Measurements from ENCODE around the gene MT1B. TPM values are rescaled to one million over a fixed set of nuclear protein-coding genes. Genes with fewer than 3 reads are reported as not detected.
A peak's percentile ranks its signal among the peaks of the same experiment; 100 is the strongest.

MT1B gene
- total RNA-seq, 2 donors from 2014 or later = not detected

GRCh38 chr16:56607109-56607618 is 44.5 kb upstream of the MT1B start:
- H3K27me3 ChIP-seq (ENCODE audit: control insufficient read depth, insufficient read depth, low read length, poor library complexity, severe bottlenecking) = peaks cover 52% of the 10 kb centered on the region
- Mint-ChIP-seq H3K4me1 (peaks cover 18% of the 10 kb centered on the region), H3K27me3 (ENCODE audit: insufficient read depth) (peaks cover 62% of the 10 kb centered on the region), H3K27ac (no peak overlapping the region), H3K4me3 (no peak overlapping the region), H3K9me3 (no peaks in the 10 kb centered on the region), H3K36me3 (ENCODE audit: low read depth) (no peaks in the 10 kb centered on the region)
- no peak overlapping the region for H3K9ac ChIP-seq (ENCODE audit: extremely low read depth, low read length, poor library complexity, severe bottlenecking)
- H3K4me1 ChIP-seq (ENCODE audit: control insufficient read depth, insufficient read depth, low read length) = no peaks in the 10 kb centered on the region
- H3K27ac ChIP-seq (ENCODE audit: low read depth, low read length) = no peak overlapping the region
- no peak overlapping the region for H3K4me3 ChIP-seq (ENCODE audit: low read length)
- DNase-seq = peak; percentile 64
- no peaks in the 10 kb centered on the region for H3K9me3 ChIP-seq (ENCODE audit: control insufficient read depth, low read length)
- no peak for TF ChIP-seq CTCF (conservative IDR thresholded peaks at IDR 0.05)
- no peaks in the 10 kb centered on the region for H3K36me3 ChIP-seq (ENCODE audit: control insufficient read depth, insufficient read depth, low read length)
- WGBS, 2 experiments (ENCODE audit: insufficient coverage in 1 of 2, insufficient read length in 1 of 2) = 79 to 82% methylated on average over 11 to 14 of the region's 14 CpGs

- no peak overlapping the region for H3K9ac ChIP-seq (ENCODE audit: extremely low read depth, low read length, poor library complexity, severe bottlenecking)
- no peaks in the 10 kb centered on the region for H3K36me3 ChIP-seq (ENCODE audit: control insufficient read depth, insufficient read depth, low read length)
- Mint-ChIP-seq H3K27me3 (ENCODE audit: insufficient read depth) (peaks cover 65% of the 10 kb centered on the region), H3K4me3 (peak overlapping the region; percentile 61), H3K9me3 (no peaks in the 10 kb centered on the region), H3K27ac (no peak overlapping the region), H3K36me3 (ENCODE audit: low read depth) (no peaks in the 10 kb centered on the region), H3K4me1 (peaks cover 18% of the 10 kb centered on the region)
- 80% methylated on average over 2 of the region's 2 CpGs; no CpG with 5 or more reads in 1 of the 2 experiments for WGBS, 2 experiments (ENCODE audit: insufficient coverage in 1 of 2, insufficient read length in 1 of 2)
- H3K4me3 ChIP-seq (ENCODE audit: low read length) = no peak overlapping the region
- no peak overlapping the region for H3K27ac ChIP-seq (ENCODE audit: low read depth, low read length)
- H3K27me3 ChIP-seq (ENCODE audit: control insufficient read depth, insufficient read depth, low read length, poor library complexity, severe bottlenecking) = peaks cover 52% of the 10 kb centered on the region
- no peak for TF ChIP-seq CTCF (conservative IDR thresholded peaks at IDR 0.05)
- no peaks in the 10 kb centered on the region for H3K4me1 ChIP-seq (ENCODE audit: control insufficient read depth, insufficient read depth, low read length)
- DNase-seq = no peak
- H3K9me3 ChIP-seq (ENCODE audit: control insufficient read depth, low read length) = no peaks in the 10 kb centered on the region
These were observed 44.0 kb upstream of the MT1B start for GRCh38 chr16:56607675-56608042.

GRCh38 chr16:56608043-56608875 is 43.4 kb upstream of the MT1B start, which contains the start of gene MT2A:
Gene MT2A (plus strand): TSS chr16:56608584. CDS start chr16:56608656, 72 bp downstream.
- DNase-seq = peak; percentile 93
- Histone ChIP-seq H3K9me3 (ENCODE audit: control insufficient read depth, low read length) (no peaks in the 10 kb centered on the region), H3K27me3 (ENCODE audit: control insufficient read depth, insufficient read depth, low read length, poor library complexity, severe bottlenecking) (peaks cover 53% of the 10 kb centered on the region), H3K4me3 (ENCODE audit: low read length) (peak within 1 kb of the TSS; percentile 83), H3K27ac (ENCODE audit: low read depth, low read length) (no peak within 1 kb of the TSS), H3K4me1 (ENCODE audit: control insufficient read depth, insufficient read depth, low read length) (no peaks in the 10 kb centered on the region), H3K9ac (ENCODE audit: extremely low read depth, low read length, poor library complexity, severe bottlenecking) (no peak within 1 kb of the TSS), H3K36me3 (ENCODE audit: control insufficient read depth, insufficient read depth, low read length) (no peaks in the 10 kb centered on the region)
- peaks cover 66% of the 10 kb centered on the region for H3K27me3 Mint-ChIP-seq (ENCODE audit: insufficient read depth)
- H3K27ac Mint-ChIP-seq = no peak within 1 kb of the TSS
- no peaks in the 10 kb centered on the region for H3K9me3 Mint-ChIP-seq
- 13 to 19% methylated on average over 22 to 62 of the region's 62 CpGs for WGBS, 2 experiments (ENCODE audit: insufficient coverage in 1 of 2, insufficient read length in 1 of 2)
- H3K4me3 Mint-ChIP-seq = peak within 1 kb of the TSS; percentile 61
- no peak for TF ChIP-seq CTCF (conservative IDR thresholded peaks at IDR 0.05)
- H3K4me1 Mint-ChIP-seq = peaks cover 18% of the 10 kb centered on the region
- H3K36me3 Mint-ChIP-seq (ENCODE audit: low read depth) = no peaks in the 10 kb centered on the region

Data from endodermal cell (in vitro differentiated cells).